Measurements from ENCODE around the gene PAK6.

PAK6 gene

DNA sequence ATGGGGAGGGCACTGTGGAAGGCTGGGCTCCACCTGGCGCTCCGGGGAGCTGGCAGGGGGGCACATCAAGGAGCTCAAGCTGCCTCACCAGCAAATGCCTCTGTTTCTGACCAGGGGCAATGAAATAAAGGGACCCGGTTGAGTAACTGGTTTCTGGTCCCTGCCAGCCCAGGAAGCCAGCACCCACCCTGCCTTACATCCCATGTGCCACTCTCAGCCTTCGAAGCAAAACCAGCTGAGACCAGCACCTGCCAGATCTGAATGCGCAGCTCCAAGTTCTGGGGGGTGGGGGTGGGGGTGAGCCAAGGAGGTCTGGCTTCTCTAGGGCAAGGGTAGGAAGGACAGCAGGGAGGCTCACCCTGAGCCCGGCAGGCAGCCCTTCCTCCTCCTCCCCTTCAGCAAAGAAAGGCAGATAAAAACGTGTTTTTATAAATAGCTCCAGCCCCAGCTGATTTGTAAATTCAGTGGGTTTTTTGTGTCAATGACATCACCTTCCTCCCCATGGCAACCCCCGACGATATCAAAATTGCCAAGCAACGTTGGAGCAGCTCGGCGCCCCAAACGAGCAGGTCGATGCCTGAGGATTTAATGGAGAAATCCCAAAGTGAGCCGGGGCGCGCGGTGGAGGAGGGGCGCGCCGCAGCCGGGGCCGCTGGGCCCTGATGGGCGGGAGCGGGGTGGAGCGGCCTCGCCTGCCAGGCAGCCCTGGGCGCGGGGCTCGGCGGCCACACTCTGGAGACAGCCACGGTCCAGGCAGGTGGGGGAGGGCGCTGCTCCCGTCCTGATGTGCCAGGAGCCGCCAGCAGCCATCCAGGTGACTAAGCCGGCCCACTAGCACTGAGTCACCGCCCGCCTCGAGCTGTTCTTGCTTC lies at the start of gene PAK6:
Gene PAK6, plus strand, starts transcription at position 532 of the 872 bp plus-strand sequence. CDS start 25,723 bp downstream, outside the sequence.
- no peak for DNase-seq

DNA sequence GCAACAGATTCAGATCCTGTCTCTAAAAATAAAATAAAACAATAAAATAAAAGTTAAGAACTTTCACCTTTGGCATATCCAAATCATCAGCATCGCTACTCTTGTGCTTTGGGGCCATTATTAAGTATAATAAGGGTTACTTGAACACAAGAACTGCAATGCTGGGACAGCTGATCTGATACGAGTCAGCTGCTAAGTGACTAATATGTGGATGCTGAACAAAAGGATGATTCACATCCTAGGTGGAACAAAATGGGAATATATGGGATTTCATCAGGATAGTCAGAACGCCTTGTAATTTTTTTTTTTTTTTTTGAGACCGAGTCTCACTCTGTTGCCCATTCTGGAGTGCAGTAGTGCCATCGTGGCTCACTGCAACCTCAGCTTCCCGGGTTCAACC lies 48.3 kb upstream of the PAK6 start:
- DNase-seq: no peak

DNA sequence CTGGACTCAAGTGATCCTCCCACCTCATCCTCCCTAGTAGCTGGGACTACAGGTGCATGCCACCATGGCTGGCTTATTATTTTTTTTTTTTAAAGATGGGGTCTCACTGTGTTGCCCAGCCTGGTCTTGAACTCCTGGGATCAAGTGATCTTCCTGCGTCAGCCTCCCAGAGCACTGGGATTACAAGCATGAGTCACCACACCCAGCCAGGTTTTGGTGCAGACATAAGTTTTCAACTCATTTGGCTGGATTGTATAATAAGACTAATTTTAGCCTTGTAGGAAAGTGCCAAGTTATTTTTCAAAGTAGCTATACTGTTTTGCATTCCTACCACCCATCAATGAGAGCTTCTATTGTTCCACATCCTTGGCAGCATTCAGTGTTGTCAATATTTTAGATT lies 45.9 kb upstream of the PAK6 start:
- no peak for DNase-seq

DNA sequence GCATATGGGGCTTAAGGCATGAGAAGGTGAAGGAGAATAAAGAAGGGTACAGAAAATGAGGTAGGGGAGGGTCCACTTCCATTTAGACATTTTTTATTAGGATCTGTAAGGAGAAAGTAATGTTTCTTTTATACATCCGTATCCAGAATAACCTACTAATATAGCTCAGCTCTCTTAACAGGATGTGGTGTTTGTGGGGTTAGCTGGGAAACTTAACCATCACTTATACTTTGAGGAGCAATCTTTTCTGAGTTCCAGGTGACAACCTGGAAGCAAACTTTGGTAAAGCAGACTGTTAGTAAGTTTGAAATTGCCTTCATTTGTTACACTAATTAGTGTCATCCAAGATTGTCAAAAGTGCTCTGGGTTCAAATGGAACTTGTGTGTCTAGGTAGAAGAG lies 41.4 kb upstream of the PAK6 start:
- DNase-seq: no peak

GRCh38 chr15:40198355-40199085 lies 40.3 kb upstream of the PAK6 start:
- no peak for DNase-seq

DNA sequence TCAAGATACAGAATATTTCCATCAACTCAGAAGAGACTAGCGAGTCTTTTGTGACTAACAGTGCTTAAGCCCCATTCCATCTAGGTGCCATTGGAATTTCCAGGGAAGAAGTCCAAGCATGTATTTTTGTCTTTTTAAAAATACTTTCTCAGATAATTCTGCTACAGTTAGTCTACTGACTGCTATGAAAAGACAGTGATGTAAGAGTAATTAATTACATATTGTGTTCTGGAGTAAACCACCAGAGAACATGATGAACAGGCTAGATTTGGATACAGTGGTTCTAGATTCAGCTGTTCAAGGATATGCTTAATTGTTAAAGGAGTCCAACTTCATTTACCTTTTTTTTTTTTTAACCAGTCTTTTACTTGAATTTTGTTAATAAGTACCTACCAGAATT lies 34.8 kb upstream of the PAK6 start:
- no peak for DNase-seq

DNA sequence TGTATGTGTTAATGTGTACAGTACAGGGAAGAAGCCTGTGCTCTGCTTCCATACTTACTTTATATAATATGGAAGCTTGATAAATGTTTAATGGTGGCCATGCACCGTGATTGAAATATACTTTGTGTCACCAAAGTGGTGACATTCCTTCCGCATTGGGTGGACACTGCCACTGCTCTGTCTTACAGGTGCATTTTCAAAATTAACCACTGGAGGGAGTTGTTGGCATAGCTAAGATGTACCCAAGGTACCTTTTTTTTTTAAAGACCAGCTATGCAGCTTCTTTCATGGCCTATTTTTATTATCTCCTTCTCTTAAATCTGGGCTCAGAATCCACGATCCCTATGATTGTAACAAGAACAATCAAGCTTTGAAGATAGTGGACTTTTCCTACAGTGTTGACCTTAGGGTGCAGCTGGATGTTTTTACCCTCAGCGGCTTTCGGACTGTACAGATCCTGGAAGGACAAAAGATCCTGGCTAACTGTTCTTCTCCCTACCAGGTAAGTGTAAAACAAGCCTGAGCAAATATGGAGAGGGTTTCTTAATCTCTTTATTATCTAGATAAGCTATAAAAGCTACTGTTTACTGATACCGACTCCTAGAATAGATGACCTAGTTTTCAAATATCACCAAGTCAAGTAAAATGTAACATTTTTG lies 21.6 kb upstream of the PAK6 start:
- no peak for DNase-seq

GRCh38 chr15:40219801-40220200 lies 19.1 kb upstream of the PAK6 start:
- DNase-seq: no peak

DNA sequence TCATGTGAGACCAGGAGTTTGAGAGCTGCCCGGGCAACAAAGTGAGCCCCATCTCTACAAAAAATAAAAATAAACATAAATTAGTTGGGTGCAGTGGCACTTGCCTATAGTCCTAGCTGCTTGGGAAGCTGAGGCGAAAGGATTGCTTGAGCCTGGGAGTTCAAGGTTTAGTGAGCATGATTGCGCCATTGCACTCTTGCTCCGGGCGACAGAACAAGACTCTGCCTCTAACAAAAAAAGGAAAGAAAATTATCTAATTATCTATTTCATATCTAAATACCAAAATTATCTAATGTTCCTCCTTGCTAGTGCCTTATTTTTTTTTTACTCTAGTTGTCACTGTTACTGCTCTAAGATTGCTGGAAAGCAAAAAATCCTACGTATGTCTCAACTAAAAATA lies 16.7 kb upstream of the PAK6 start:
- DNase-seq: no peak

GRCh38 chr15:40226736-40227135 lies 12.1 kb upstream of the PAK6 start:
- DNase-seq: no peak

- no peak for DNase-seq
These were observed 9.5 kb upstream of the PAK6 start for GRCh38 chr15:40229316-40229715.

- no peak for DNase-seq
These were observed 8.9 kb upstream of the PAK6 start for GRCh38 chr15:40229956-40230355.

GRCh38 chr15:40232625-40233070 lies 6.2 kb upstream of the PAK6 start:
- DNase-seq: no peak

- DNase-seq: no peak
These were observed 4.9 kb upstream of the PAK6 start for GRCh38 chr15:40233727-40234577.

DNA sequence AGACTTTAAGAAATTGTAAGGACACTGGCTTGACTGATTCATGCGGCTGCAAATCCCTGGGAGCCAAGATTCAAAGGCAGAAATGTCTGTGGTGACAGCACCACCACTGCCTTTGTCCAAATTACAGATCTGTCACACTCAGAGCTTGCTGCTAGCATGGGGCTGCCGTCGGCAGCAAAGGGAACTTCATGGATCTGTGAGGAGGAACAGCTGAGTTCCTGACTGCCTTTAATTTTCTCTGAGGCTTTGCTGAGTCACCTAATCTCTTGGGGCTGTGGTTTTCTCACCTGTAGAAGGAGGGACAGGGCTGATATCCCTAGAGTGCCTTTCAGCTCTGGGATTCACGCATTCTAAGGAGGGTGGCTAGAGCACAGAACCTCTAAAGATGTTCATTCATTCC lies 4.1 kb upstream of the PAK6 start:
- no peak for DNase-seq

- no peak for DNase-seq
These were observed 3.5 kb upstream of the PAK6 start for GRCh38 chr15:40235201-40235885.

DNA sequence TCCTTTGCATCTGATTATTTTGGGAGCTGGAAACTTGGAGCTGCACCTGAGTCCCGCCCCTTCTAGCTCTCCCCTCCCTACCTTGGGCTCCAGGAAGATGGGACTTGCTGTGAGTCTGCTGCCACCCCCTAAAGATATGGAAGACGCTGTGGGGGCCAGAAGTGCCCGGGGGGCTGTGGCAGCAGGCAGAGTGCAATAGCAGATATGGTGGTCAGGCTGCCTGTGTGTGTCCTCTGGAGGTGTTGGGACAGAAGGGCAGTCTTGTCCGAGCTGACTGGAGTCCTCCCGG lies 485 bp downstream of the PAK6 start:
- DNase-seq: no peak

DNA sequence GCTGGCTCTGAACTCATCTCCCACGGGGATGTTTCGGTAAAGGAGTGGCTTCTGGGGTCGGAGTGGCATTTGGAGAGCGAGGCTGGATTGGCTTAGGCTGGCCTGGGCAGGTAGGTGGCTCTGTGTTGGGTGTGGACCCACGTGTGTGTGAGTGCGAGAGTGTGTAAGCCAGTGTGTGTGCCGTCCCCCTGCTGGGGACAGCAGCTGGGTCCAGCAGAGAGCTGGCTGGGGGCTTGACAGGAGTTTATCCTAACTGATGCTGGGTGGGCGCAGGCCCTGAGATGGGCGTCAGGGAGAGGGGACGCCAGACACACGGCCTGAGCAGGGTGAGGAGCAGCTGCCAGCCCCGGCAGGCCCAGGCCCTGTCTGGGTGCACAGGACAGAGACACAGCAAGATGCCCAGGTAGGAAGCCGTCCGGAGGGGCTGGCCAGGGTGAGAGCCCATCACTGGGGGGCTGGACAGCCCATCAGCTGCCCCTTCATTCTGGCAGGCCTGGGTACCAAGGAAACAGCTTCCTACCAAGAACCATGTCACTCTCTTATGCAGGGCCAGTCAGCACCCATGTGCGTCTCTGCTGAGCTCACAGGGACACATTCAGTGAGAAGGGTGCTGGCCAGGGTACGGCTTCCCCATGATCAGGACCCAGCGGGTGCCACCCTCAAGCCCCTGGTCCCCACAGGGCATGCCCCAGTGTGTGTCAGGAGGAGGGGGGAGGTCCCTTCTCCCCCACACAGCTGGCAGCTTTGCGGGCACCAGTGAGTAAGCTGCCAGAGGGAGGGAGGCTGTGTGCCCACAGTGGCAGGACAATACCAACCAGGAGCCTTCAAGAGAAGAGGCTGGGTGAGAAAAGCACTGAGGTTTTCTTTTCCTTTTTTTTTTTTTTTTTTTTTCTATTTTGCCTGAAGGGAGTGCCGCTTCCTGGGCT lies 1.1 kb downstream of the PAK6 start:
- no peak for DNase-seq

GRCh38 chr15:40240619-40241221 lies 1.9 kb downstream of the PAK6 start:
- no peak for DNase-seq

All from NCI-H1436 treated with DMSO at 0.1 percent for 48 hours (cell line).